ENCODE results near the gene ADAD2. TPM values are rescaled to one million over a fixed set of nuclear protein-coding genes. Genes with fewer than 3 reads are reported as not detected.

The ADAD2 gene
- total RNA-seq, 1 donor, result not detected

- DNase-seq (ENCODE audit: low read depth), result no peak
- no peak overlapping the region for H3K4me3 ChIP-seq (ENCODE audit: low read depth, low read length)
- TF ChIP-seq CTCF (IDR thresholded peaks at IDR 0.05; ENCODE audit: insufficient read depth, low read depth, low read length), result no peak
Measured at GRCh38 chr16:84181144-84181915, 9.6 kb upstream of the ADAD2 start.

- no peak for DNase-seq (ENCODE audit: low read depth)
- TF ChIP-seq CTCF (IDR thresholded peaks at IDR 0.05; ENCODE audit: insufficient read depth, low read depth, low read length), result no peak
- H3K4me3 ChIP-seq (ENCODE audit: low read depth, low read length), result no peak overlapping the region
Measured at GRCh38 chr16:84182104-84182503, 8.9 kb upstream of the ADAD2 start.

- TF ChIP-seq CTCF (IDR thresholded peaks at IDR 0.05; ENCODE audit: insufficient read depth, low read depth, low read length), result no peak
- H3K4me3 ChIP-seq (ENCODE audit: low read depth, low read length), result no peak overlapping the region
- no peak for DNase-seq (ENCODE audit: low read depth)
Measured at GRCh38 chr16:84182680-84183571, 8.0 kb upstream of the ADAD2 start.

GRCh38 chr16:84183572-84183875 is 7.4 kb upstream of the ADAD2 start:
- no peak for TF ChIP-seq CTCF (IDR thresholded peaks at IDR 0.05; ENCODE audit: insufficient read depth, low read depth, low read length)
- no peak for DNase-seq (ENCODE audit: low read depth)
- no peak overlapping the region for H3K4me3 ChIP-seq (ENCODE audit: low read depth, low read length)

- no peak overlapping the region for H3K4me3 ChIP-seq (ENCODE audit: low read depth, low read length)
- TF ChIP-seq CTCF (IDR thresholded peaks at IDR 0.05; ENCODE audit: insufficient read depth, low read depth, low read length), result peak; percentile 22
- DNase-seq (ENCODE audit: low read depth), result no peak
Measured at GRCh38 chr16:84183911-84184591, 6.9 kb upstream of the ADAD2 start.

GRCh38 chr16:84184775-84185174 is 6.2 kb upstream of the ADAD2 start:
- H3K4me3 ChIP-seq (ENCODE audit: low read depth, low read length), result no peak overlapping the region
- no peak for DNase-seq (ENCODE audit: low read depth)
- no peak for TF ChIP-seq CTCF (IDR thresholded peaks at IDR 0.05; ENCODE audit: insufficient read depth, low read depth, low read length)
